GM18909 (cell line): ENCODE results near the gene HAGHL.
A peak's percentile ranks its signal among the peaks of the same experiment; 100 is the strongest.

ENCODE experiments used
- ATAC-seq: cut with Tn5 transposase; IDR thresholded peaks from one replicate; pipeline ENCODE4 v1.9.1; 2021; ENCODE audit warnings: mild to moderate bottlenecking; ENCODE audit not compliant: unreplicated experiment, poor library complexity

Gene HAGHL, protein sequence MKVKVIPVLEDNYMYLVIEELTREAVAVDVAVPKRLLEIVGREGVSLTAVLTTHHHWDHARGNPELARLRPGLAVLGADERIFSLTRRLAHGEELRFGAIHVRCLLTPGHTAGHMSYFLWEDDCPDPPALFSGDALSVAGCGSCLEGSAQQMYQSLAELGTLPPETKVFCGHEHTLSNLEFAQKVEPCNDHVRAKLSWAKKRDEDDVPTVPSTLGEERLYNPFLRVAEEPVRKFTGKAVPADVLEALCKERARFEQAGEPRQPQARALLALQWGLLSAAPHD

DNA sequence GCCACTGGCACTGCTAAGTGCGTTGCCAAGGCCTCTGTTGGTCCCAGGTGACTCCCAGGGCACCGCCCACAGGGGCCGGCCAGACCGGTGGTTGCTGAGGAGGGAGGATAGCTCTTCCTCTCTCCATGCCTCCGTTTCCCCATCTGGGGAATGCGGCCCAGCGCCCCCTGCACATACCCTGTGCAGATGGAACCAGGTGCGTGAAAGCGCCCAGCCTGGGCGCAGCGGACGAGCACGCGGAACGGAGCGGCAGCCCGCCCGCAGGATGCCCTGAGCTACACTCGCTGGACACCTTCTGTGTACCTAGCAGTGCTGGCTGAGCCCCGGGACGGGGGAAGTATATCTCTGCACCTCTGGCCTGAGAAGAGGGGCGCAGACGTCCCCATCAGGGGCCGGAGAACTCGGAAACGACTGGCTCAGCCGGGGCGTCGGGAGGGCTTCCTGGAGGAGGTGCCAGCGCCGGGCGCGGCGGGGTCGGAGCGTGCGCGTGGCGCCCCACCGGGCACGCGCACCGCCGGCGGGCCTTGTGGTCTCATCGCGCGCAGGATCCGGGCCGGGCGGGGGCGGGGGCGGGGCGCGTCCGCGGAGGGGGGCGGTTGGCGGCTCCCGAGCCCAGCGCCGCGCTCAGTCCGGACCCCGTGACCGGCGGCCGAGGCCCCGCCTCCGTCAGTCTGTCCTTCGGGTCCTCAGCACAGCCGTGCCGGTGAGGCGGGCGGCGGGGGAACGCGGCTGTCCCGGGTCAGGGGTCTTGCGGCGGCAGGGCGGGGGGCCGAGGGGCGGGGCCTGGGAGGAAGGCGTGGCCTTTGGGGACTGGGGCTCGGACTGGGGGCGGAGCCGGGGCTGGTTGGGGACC lies at the start of gene HAGHL, which contains the start of gene CCDC78:
Gene HAGHL, plus strand, starts transcription at position 669 of the 853 bp plus-strand sequence. CDS start 404 bp downstream, outside the sequence.
Gene CCDC78, minus strand, starts transcription at position 6 of the 853 bp plus-strand sequence. CDS start 76 bp downstream, outside the sequence.
- no peak for ATAC-seq

GRCh38 chr16:677316-678190 lies 49.4 kb upstream of the HAGHL start:
- ATAC-seq: no peak

DNA sequence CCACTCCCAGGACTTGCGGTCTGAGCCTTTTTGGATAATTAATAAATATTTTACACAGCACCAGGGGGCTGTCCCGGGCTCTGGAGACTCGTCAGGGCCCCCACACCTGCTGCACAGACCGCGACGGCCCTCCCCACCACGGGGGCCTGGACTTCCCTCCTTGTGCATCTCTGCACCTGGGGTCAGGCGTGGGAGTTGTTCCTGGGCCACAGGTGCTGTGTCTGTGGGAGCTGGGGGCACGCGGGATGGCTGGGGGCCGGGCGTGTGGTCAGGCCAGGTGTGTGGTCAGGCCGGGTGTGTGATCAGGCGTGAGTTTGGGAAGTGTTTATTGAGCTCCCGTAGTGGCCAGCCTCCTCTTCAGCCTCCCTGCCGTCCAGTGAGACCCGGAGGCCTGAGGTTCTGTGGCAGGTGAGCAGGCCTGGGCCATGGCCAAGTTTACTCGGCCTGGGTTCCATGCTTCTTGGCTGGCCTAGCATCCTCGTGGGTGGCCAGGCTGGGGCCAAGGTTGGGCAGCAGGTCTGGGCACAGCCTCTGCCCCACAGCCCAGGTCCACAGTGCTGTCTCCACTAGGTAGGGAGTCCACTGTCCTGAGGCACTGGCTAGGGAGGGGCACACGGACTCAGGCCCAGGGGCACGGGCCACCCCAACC lies 48.6 kb upstream of the HAGHL start:
- no peak for ATAC-seq

DNA sequence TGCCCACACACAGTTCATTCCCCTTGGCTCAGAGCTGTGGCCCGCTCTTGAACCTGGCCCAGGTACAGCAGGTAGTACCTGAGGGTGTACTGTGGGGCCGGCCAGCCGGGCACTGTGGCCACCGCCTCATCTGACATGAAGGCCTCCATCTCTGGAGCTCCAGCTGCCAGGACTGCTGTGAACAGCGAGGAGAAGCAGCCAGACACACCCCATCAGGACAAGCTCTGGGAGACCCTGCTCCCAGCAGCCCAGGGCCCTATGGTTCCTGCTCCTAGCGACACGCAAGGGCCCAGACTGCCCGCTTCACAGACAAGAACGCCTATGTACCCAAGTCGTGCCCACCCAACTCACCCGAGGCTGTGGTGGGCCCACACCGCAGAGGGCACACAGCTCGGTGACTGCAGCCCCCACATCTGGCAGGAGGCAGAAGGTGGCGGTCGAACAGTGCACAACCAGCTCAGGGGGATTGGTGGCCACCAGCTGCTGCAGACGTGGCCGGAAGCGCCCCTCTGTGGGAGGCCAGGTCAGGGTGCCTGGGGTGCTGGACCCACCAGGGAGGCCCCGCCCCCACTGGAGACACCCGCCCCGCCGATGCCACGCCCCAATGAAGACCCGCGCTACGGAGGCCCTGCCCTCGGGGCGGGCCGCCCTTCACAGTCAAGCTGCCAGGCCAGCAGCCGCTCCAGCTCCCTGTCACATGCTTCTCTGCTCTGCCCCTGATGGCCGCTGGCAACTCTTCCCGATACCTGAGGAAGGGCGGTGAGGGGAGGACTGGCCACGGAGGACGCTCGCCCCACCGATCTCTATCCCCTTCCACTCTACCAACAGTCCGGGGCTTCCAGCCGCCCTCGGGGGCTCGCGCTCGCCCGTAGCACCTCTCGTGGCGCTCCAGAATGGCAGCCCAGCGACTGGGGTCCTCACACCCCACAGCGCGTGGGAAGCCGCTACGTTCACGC lies 47.8 kb upstream of the HAGHL start:
- peak; percentile 10 for ATAC-seq

DNA sequence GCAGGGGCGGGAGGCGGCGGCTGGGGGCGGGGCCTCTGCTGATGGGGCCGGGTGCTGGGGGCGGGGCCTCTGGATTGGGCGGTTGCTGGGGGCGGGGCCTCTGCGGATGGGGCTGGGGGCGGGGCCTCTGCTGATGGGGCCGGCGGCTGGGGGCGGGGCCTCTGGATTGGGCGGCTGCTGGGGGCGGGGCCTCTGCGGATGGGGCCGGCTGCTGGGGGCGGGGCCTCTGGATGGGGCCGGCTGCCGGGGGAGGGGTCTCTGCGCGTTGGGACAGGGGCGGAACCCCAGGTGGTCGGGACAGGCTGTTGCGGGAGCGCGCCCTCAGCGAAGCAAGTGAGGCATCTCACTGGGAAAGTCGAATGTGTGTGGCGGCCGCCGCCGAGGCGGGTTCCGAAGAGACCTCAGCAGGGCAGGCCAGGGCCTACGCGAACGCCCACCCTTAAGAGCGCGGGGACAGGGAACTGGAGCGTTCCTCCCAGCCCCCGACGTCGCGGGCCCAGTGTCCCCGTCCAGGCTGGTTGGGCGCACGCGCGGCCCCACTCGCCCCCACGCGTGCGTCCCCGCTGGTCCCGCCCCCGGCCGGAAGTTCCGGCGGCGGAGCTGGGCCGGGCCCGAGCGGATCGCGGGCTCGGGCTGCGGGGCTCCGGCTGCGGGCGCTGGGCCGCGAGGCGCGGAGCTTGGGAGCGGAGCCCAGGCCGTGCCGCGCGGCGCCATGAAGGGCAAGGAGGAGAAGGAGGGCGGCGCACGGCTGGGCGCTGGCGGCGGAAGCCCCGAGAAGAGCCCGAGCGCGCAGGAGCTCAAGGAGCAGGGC lies 46.9 kb upstream of the HAGHL start, which contains the start of gene STUB1:
Gene STUB1, plus strand, starts transcription at position 597 of the 811 bp plus-strand sequence. Its CDS starts 116 bp downstream, at position 713.
- ATAC-seq: peak; percentile 42

DNA sequence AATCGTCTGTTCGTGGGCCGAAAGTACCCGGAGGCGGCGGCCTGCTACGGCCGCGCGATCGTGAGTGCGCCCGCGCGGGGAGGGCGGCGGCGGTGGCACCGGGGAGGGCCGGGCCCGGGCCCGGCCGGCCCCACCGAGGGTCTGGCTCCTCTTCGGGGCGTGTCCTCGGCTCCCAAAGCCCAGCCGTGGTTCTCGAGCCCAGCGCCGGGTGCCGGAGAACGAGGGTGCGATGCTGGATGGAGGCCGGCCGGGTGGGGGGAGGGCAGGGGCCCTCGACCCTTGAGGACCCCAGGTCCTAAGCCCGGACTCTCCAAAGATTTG lies 46.3 kb upstream of the HAGHL start:
- no peak for ATAC-seq

DNA sequence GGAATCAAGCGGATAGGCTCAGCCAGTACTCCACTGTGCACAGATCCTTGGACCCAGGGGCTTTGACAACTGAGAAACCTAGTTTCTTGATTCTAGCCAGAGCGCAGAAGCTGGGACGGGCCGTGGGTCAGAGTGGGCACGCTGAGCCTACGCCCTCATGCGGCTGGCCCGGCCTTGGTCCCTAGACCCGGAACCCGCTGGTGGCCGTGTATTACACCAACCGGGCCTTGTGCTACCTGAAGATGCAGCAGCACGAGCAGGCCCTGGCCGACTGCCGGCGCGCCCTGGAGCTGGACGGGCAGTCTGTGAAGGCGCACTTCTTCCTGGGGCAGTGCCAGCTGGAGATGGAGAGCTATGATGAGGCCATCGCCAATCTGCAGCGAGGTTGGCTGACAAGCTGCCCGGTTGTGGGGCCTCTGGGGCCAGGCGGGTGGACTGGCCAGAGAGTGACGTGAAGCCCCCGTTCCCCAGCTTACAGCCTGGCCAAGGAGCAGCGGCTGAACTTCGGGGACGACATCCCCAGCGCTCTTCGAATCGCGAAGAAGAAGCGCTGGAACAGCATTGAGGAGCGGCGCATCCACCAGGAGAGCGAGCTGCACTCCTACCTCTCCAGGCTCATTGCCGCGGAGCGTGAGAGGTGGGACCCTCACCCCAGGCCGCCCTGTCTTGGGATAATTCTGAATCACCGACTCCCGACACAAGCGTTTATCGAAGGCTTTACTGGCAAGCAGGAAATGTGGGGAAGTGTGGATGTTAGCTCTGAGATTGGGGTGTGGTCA lies 45.8 kb upstream of the HAGHL start:
- ATAC-seq: no peak

GRCh38 chr16:681746-682427 lies 45.0 kb upstream of the HAGHL start:
- no peak for ATAC-seq

- no peak for ATAC-seq
Observed at GRCh38 chr16:682493-683395, 44.2 kb upstream of the HAGHL start.

DNA sequence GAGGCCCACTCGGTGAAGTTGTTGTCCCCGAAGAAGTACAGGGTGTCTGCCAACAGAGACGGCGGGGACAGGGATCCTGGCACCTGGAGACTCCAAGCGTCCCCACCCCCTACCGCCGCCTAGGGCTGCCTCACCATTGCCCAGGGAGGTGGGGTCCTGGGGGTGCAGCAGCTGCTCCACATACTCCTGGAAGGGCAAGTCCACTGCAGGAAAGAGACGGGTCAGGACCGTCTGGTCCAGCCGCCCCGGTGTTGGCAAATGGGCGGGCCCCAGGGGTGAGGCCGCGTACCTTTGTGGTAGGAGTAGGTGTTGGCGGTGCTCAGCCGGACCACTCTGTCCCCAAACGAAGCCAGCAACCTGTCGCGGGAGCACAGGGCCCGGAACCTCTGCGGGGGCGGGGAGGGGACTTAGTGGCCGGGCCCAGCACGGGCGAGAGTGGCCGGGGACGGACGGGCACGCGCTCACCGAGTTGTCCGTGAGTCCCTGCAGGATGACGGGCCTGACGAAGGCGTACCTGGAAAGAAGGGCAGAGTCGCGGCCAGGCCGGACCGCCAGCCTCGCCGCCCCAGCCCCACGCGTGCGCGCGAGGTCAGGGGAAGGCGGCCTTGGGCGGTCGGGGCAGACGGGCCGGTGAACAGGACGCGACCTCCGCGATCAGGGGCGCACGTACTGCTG lies 43.4 kb upstream of the HAGHL start:
- no peak for ATAC-seq

DNA sequence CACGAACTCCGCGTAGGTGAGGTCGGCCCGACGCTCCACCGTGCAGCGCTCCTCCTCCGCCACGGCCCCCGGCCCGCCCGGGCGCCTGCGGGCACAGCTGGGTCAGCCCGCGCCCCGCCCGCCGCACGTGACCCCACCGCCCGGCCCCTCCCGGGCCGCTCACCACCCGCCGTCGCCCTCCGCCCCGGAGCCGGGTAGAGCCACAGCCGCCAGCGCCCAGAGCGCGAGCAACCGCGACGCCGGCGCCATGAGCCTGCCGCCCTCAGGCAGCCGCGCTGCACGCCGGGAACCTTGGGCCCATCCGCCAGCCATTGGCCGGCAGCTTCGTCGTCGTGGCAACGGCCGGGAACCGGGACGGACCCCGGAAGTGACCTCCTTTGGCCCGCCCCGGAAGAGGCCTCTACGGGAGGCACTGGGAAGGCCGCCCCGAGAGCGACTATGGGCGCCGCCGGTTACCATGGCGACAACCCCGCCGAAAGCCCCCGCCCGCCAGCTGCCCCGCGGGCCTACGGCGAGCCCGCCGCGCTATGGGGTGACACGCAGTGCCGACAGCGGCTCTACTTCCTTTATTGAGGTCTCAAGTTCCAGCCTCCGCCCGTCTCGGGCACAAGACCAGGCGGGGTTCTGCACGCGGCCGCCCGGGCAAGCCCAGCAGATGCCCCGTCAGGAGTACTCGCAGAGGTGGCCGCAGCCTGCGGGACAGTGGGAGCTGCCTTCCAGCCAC lies 42.7 kb upstream of the HAGHL start, which contains the start of gene JMJD8:
Gene JMJD8, minus strand, starts transcription at position 264 of the 724 bp plus-strand sequence. Its CDS starts 15 bp downstream, at position 249.
- ATAC-seq: peak; percentile 67

- ATAC-seq: no peak
Observed at GRCh38 chr16:684961-685696, 41.8 kb upstream of the HAGHL start.

GRCh38 chr16:685967-686366 lies 40.9 kb upstream of the HAGHL start:
- ATAC-seq: no peak
